ENCODE measurements around the gene ZMPSTE24.

DNA sequence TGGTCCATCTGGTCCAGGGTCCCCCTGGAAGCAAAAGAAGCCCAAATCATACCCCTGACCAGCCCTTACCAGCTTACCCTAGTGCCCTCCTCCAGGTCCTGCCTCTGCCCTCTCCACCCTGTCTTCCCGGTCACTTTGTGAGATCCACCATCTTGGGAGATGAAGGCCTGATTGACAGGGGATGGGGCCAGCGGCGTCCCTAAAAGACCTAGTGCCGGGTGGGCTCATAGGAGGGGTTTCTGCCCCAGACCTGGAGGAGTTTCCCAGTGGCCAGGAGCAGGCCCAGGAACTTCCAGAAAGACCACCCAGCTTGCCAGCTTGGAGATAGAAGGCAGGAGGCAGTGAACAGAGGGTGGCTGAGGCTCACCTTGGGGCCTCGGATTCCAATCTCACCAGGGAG, 53.7 kb downstream of the ZMPSTE24 start:
- TF ChIP-seq MAFK (IDR thresholded peaks at IDR 0.05; ENCODE audit: low read depth, low read length) (no peak), POLR2A (IDR thresholded peaks at IDR 0.05; ENCODE audit: low read depth, low read length) (no peak), RAD21 (IDR thresholded peaks at IDR 0.05; ENCODE audit: low read length) (no peak), RFX5 (IDR thresholded peaks at IDR 0.05; ENCODE audit: low read depth, low read length) (no peak), MXI1 (IDR thresholded peaks at IDR 0.05; ENCODE audit: borderline replicate concordance, low read depth, low read length) (no peak), RCOR1 (IDR thresholded peaks at IDR 0.05; ENCODE audit: insufficient replicate concordance, low read length) (no peak), BHLHE40 (IDR thresholded peaks at IDR 0.05; ENCODE audit: low read depth, low read length) (no peak), FOS (IDR thresholded peaks at IDR 0.05; ENCODE audit: low read depth, low read length) (no peak), MAZ (IDR thresholded peaks at IDR 0.05; ENCODE audit: borderline replicate concordance, low read depth, low read length) (no peak), CEBPB (IDR thresholded peaks at IDR 0.05; ENCODE audit: low read depth, low read length) (no peak)
- TF ChIP-seq, protein P1, sequence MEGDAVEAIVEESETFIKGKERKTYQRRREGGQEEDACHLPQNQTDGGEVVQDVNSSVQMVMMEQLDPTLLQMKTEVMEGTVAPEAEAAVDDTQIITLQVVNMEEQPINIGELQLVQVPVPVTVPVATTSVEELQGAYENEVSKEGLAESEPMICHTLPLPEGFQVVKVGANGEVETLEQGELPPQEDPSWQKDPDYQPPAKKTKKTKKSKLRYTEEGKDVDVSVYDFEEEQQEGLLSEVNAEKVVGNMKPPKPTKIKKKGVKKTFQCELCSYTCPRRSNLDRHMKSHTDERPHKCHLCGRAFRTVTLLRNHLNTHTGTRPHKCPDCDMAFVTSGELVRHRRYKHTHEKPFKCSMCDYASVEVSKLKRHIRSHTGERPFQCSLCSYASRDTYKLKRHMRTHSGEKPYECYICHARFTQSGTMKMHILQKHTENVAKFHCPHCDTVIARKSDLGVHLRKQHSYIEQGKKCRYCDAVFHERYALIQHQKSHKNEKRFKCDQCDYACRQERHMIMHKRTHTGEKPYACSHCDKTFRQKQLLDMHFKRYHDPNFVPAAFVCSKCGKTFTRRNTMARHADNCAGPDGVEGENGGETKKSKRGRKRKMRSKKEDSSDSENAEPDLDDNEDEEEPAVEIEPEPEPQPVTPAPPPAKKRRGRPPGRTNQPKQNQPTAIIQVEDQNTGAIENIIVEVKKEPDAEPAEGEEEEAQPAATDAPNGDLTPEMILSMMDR (conservative IDR thresholded peaks at IDR 0.05; ENCODE audit: low read depth, low read length): no peak
- TF ChIP-seq, protein P2, sequence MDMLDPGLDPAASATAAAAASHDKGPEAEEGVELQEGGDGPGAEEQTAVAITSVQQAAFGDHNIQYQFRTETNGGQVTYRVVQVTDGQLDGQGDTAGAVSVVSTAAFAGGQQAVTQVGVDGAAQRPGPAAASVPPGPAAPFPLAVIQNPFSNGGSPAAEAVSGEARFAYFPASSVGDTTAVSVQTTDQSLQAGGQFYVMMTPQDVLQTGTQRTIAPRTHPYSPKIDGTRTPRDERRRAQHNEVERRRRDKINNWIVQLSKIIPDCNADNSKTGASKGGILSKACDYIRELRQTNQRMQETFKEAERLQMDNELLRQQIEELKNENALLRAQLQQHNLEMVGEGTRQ (IDR thresholded peaks at IDR 0.05; ENCODE audit: low read depth, low read length): no peak
